K562 (cell line): Measurements from ENCODE around the gene KCNAB1. TPM values are rescaled to one million over a fixed set of nuclear protein-coding genes. Genes with fewer than 3 reads are reported as not detected.

Experiments used
- ATAC-seq: fragments of 200-7000 bp; cut with Tn5 transposase; 3 replicates; pipeline ENCODE4 v1.9.1; 2020; ENCODE audit warnings: moderate library complexity
- BruUV-seq: library from RNA; stranded (reverse); fragments of 400-500 nt; replicated peaks from 2 replicates; lab custom pipeline; 2021; lab: Mats Ljungman, UMichigan
- CTCF ChIA-PET: fragments of 300-600 bp; formaldehyde crosslinking; extraction: SDS; loops from one replicate; lab custom pipeline; 2021; ENCODE audit warnings: low intra/inter-chr PET ratio; lab: Yijun Ruan, JAX
- POLR2A ChIA-PET: fragments of 300-600, 350-650 bp; sonication (Branson Sonifier 250); formaldehyde crosslinking; extraction: SDS; loops from one replicate; lab custom pipeline; 2021; ENCODE audit warnings: antibody characterized with exemption, inconsistent platforms; lab: Yijun Ruan, JAX
- DNase-seq, 4 experiments: peaks; one replicate each; pipeline versions ENCODE4 v3.0.0 to v3.0.0-alpha.2; 2011 to 2018; ENCODE audit warnings: low spot score in 3 of 4, mixed read lengths in 3 of 4; ENCODE audit errors: extremely low read depth in 1 of 4
- FAIRE-seq: peaks from 2 replicates; lab custom pipeline; 2011; peaks lifted over from hg19 to GRCh38; lab: Jason Lieb, UNC
- H2AFZ ChIP-seq: 2 replicates; pipeline ENCODE4 v1.6.0; 2011; ENCODE audit warnings: low read depth, low read length, control low read depth, inconsistent platforms
- H3K27ac ChIP-seq: fragments of 200-600 bp; 3 replicates; pipeline ENCODE4 v1.8.0; 2011; ENCODE audit warnings: low read depth, mild to moderate bottlenecking, control low read depth, inconsistent platforms, low read length, moderate library complexity, mixed read lengths; ENCODE audit errors: extremely low read depth
- H3K27me3 ChIP-seq, 2 experiments: fragments of 300-600 bp in 1 of 2; 2 replicates in 1 of 2; 3 replicates in 1 of 2; pipeline versions ENCODE4 v1.6.0 to v1.8.0; 2011; ENCODE audit warnings: inconsistent platforms in 2 of 2, low read length in 2 of 2, mild to moderate bottlenecking in 1 of 2, mixed read lengths in 1 of 2, moderate library complexity in 1 of 2; ENCODE audit not compliant: control insufficient read depth in 2 of 2, insufficient read depth in 2 of 2
- H3K36me3 ChIP-seq: fragments of 300-600 bp; 3 replicates; pipeline ENCODE4 v1.8.0; 2011; ENCODE audit warnings: mild to moderate bottlenecking, low read length, inconsistent platforms; ENCODE audit not compliant: control insufficient read depth, insufficient read depth
- H3K4me1 ChIP-seq, 2 experiments: fragments of 200-600 bp in 1 of 2; replicated peaks in 1 of 2; 2 replicates in 1 of 2; 3 replicates in 1 of 2; pipeline versions ENCODE4 v1.5.1 to v1.8.0; 2011; ENCODE audit warnings: inconsistent platforms in 2 of 2, low read length in 2 of 2, mild to moderate bottlenecking in 1 of 2, mixed read lengths in 1 of 2, moderate library complexity in 1 of 2; ENCODE audit not compliant: control insufficient read depth in 2 of 2, insufficient read depth in 2 of 2
- H3K4me2 ChIP-seq: 2 replicates; pipeline ENCODE4 v1.6.1; 2011; ENCODE audit warnings: low read length, control low read depth, inconsistent platforms, mixed read lengths; ENCODE audit not compliant: insufficient read depth
- H3K4me3 ChIP-seq: fragments of 200-600 bp; sonication (generic), shearing (Covaris generic); 2 replicates; pipeline ENCODE4 v1.5.1; 2016; ENCODE audit warnings: control low read depth, inconsistent platforms
- H3K79me2 ChIP-seq: fragments of 200-600 bp; 3 replicates; pipeline ENCODE4 v1.8.0; 2011; ENCODE audit warnings: low read length, inconsistent platforms; ENCODE audit not compliant: control insufficient read depth, insufficient read depth
- H3K9ac ChIP-seq, 2 experiments: 2 replicates each; pipeline versions ENCODE4 v1.6.0 to v1.6.1; 2011; ENCODE audit warnings: low read depth in 2 of 2, low read length in 2 of 2, control low read depth in 1 of 2, inconsistent platforms in 1 of 2, mild to moderate bottlenecking in 1 of 2, mixed read lengths in 1 of 2; ENCODE audit not compliant: insufficient read depth in 1 of 2
- H3K9me1 ChIP-seq: one replicate; pipeline ENCODE4 v1.6.0; 2011; ENCODE audit warnings: inconsistent platforms, mild to moderate bottlenecking, low read length, moderate library complexity; ENCODE audit not compliant: control insufficient read depth, insufficient read depth
- H3K9me3 ChIP-seq: replicated peaks from 2 replicates; pipeline ENCODE4 v1.5.1; 2011; ENCODE audit warnings: low read depth, low read length, inconsistent platforms; ENCODE audit not compliant: control insufficient read depth, insufficient read depth
- H4K20me1 ChIP-seq: replicated peaks from 2 replicates; pipeline ENCODE4 v1.6.1; 2011; ENCODE audit warnings: low read length, inconsistent platforms, mixed read lengths; ENCODE audit not compliant: control insufficient read depth, insufficient read depth
- ARID3B ChIP-seq: fragments of 250-450 bp; sonication (Bioruptor Pico); IDR thresholded peaks from 2 replicates; pipeline ENCODE4 v1.4.0; 2020; ENCODE audit warnings: borderline replicate concordance
- BCL6 ChIP-seq: fragments of 250-450 bp; sonication (Bioruptor Pico); IDR thresholded peaks from 2 replicates; pipeline ENCODE4 v1.4.0; 2020
- EHMT2 ChIP-seq: fragments of 450-650 bp; IDR thresholded peaks from 2 replicates; pipeline ENCODE4 v1.6.1; 2018; ENCODE audit warnings: antibody characterized with exemption
- HOXB6 ChIP-seq: fragments of 250-450 bp; sonication (Bioruptor Pico); IDR thresholded peaks from 2 replicates; pipeline ENCODE4 v1.5.1; 2022; ENCODE audit warnings: mild to moderate bottlenecking, borderline replicate concordance
- LCOR ChIP-seq: sonication (generic); formaldehyde crosslinking; IDR thresholded peaks from 2 replicates; pipeline ENCODE4 v1.8.0; 2022; ENCODE audit warnings: mild to moderate bottlenecking, missing genetic modification reagents
- MNT ChIP-seq, 2 experiments: fragments of 450-650 bp; conservative IDR thresholded peaks; 2 replicates each; pipeline ENCODE4 v1.6.1; 2017; ENCODE audit warnings: mild to moderate bottlenecking in 2 of 2, moderate library complexity in 2 of 2
- RBM17 ChIP-seq: fragments of 200-400 bp; formaldehyde crosslinking; IDR thresholded peaks from 2 replicates; pipeline ENCODE4 v1.6.1; 2017; ENCODE audit warnings: low read depth, mild to moderate bottlenecking, low read length, borderline replicate concordance
- SP2 ChIP-seq: IDR thresholded peaks from 2 replicates; pipeline ENCODE4 v1.6.1; 2011; ENCODE audit warnings: mild to moderate bottlenecking, low read depth, low read length, moderate library complexity; ENCODE audit not compliant: poor library complexity, severe bottlenecking; ENCODE audit errors: extremely low read depth
- SRF ChIP-seq, 2 experiments: fragments of 250-450, 450-650 bp in 1 of 2; sonication (Bioruptor Pico) in 1 of 2; sonication (generic) in 1 of 2; formaldehyde crosslinking; IDR thresholded peaks; 2 replicates each; pipeline versions ENCODE4 v1.5.0 to v1.5.1; 2020 to 2022; ENCODE audit warnings: mild to moderate bottlenecking in 1 of 2, missing genetic modification reagents in 1 of 2
- TAF15 ChIP-seq: fragments of 200-400 bp; formaldehyde crosslinking; IDR thresholded peaks from 2 replicates; pipeline ENCODE4 v1.6.1; 2017; ENCODE audit warnings: mild to moderate bottlenecking, low read depth, low read length, moderate library complexity
- ZNF395 ChIP-seq: fragments of 200-800 bp; sonication (Bioruptor generic); IDR thresholded peaks from 2 replicates; pipeline ENCODE4 v1.6.1; 2017; ENCODE audit warnings: missing genetic modification characterization, missing compliant biosample characterization
- ZNF436 ChIP-seq: fragments of 250-450, 450-650 bp; sonication (Bioruptor Pico); formaldehyde crosslinking; IDR thresholded peaks from 2 replicates; pipeline ENCODE4 v1.7.0; 2020; ENCODE audit warnings: mild to moderate bottlenecking
- ZNF583 ChIP-seq: fragments of 250-450 bp; sonication (Bioruptor Pico); IDR thresholded peaks from 2 replicates; pipeline ENCODE4 v1.4.0; 2020
- ZNF740 ChIP-seq, 3 experiments: fragments of 200-800 bp in 1 of 3; sonication (Bioruptor generic) in 1 of 3; sonication (generic) in 1 of 3; formaldehyde crosslinking in 1 of 3; IDR thresholded peaks; 2 replicates each; pipeline versions ENCODE4 v1.6.1 to v1.8.0; 2016 to 2022; ENCODE audit warnings: mild to moderate bottlenecking in 2 of 3, missing compliant biosample characterization in 2 of 3, missing genetic modification characterization in 2 of 3, missing genetic modification reagents in 1 of 3
- WGBS: fragments of 100-300 bp; shearing (Covaris generic); methylation state at CpG from one replicate; pipeline ENCODE4 v1.1.6; 2016; ENCODE audit warnings: low coverage, mixed read lengths; ENCODE audit not compliant: insufficient coverage; ENCODE audit errors: missing lambda C conversion rate; 5-methylcytosine and 5-hydroxymethylcytosine counted together
- in situ Hi-C: fragments of 300-500 bp; cut with MboI; formaldehyde crosslinking; loops from 4 replicates; pipeline ENCODE4 v1.15.0; 2018; ENCODE audit warnings: inconsistent platforms, mixed read lengths
- intact Hi-C: fragments of 100-400 bp; cut with micrococcal nuclease; formaldehyde crosslinking; loops from 2 replicates; pipeline ENCODE4 v1.14.2; 2022
- polyA plus RNA-seq, 8 experiments: library from polyadenylated mRNA; depleted of rRNA in 4 of 8; stranded (reverse) in 5 of 8; unstranded in 3 of 8; fragments of >200 nt; fragmentation: Nextera tagmentation in 2 of 8; fragmentation: Illumina TruSeq in 1 of 8; extraction: Ambion mirVana in 2 of 8; extraction: Trizol in 1 of 8; gene quantifications; 2 replicates each; pipeline versions ENCODE4 v1.2.1 to v1.2.3, GENCODE V29; 2011 to 2014; ENCODE audit warnings: inconsistent platforms in 1 of 8, missing spikeins in 1 of 8
- total RNA-seq, 7 experiments: library from RNA; depleted of rRNA in 6 of 7; stranded (reverse); fragments of >200 nt in 6 of 7; fragmentation: Illumina TruSeq in 2 of 7; extraction: Trizol in 2 of 7; gene quantifications; 2 replicates each; pipeline versions ENCODE4 v1.2.1 to v1.2.3, GENCODE V29; 2011 to 2021; ENCODE audit warnings: low replicate concordance in 1 of 7

The KCNAB1 gene
- total and polyA plus RNA-seq, 9 of the 15 experiments (the other 6 are each of a cell fraction or from before 2014, with no cell fraction given) = 0.14 to 1.2 (median 0.51) TPM

GRCh38 chr3:156176629-156177210, 56.3 kb downstream of the KCNAB1 start:
- intact Hi-C loops = no loop called here
- in situ Hi-C loops = no loop called here
- BruUV-seq = no TSS peak

More at GRCh38 chr3:156176629-156177210, 56.3 kb downstream of the KCNAB1 start:
- Histone ChIP-seq H3K4me2 (no peak overlapping the region), H4K20me1 (no peaks in the 10 kb centered on the region), H3K4me1 (peaks cover 0 to 3% of the 10 kb centered on the region in 2 experiments; a peak in 1 of 5 replicates), H2AFZ (no peak overlapping the region), H3K4me3 (no peak overlapping the region), H3K9me1 (no peaks in the 10 kb centered on the region), H3K9me3 (no peaks in the 10 kb centered on the region), H3K36me3 (no peaks in the 10 kb centered on the region), H3K27me3 (peaks cover 17 to 22% of the 10 kb centered on the region in 2 experiments; a peak in 3 of 5 replicates), H3K79me2 (no peaks in the 10 kb centered on the region), H3K27ac (no peak overlapping the region), H3K9ac (no peak overlapping the region)
- DNase-seq (no peak), ATAC-seq (no peak), FAIRE-seq (no peak)
- ChIA-PET POLR2A (no interaction called here), CTCF (no interaction called here)
- TF ChIP-seq SRF (CRISPR knock-in tag; IDR thresholded peaks at IDR 0.05) (no peak), MNT (conservative IDR thresholded peaks at IDR 0.05) (no peak), ZNF583 (CRISPR knock-in tag) (no peak), HOXB6 (no peak), LCOR (CRISPR knock-in tag) (no peak), EHMT2 (no peak), ZNF395 (no peak), TAF15 (no peak), ZNF436 (CRISPR knock-in tag) (no peak), BCL6 (CRISPR knock-in tag) (no peak), ARID3B (CRISPR knock-in tag) (no peak), RBM17 (no peak), ZNF740 (CRISPR knock-in tag; IDR thresholded peaks at IDR 0.05) (no peak), ZNF740 (tag; IDR thresholded peaks at IDR 0.05) (no peak), SP2 (no peak)
- WGBS = 0% methylated on average over 17 of the region's 17 CpGs
